ENCODE results near the gene GRAMD1A. TPM values are rescaled to one million over a fixed set of nuclear protein-coding genes. Genes with fewer than 3 reads are reported as not detected.
A peak's percentile ranks its signal among the peaks of the same experiment; 100 is the strongest.

Gene GRAMD1A
- total RNA-seq, 2 experiments from 2014 or later: 84.2 to 124 TPM

DNA sequence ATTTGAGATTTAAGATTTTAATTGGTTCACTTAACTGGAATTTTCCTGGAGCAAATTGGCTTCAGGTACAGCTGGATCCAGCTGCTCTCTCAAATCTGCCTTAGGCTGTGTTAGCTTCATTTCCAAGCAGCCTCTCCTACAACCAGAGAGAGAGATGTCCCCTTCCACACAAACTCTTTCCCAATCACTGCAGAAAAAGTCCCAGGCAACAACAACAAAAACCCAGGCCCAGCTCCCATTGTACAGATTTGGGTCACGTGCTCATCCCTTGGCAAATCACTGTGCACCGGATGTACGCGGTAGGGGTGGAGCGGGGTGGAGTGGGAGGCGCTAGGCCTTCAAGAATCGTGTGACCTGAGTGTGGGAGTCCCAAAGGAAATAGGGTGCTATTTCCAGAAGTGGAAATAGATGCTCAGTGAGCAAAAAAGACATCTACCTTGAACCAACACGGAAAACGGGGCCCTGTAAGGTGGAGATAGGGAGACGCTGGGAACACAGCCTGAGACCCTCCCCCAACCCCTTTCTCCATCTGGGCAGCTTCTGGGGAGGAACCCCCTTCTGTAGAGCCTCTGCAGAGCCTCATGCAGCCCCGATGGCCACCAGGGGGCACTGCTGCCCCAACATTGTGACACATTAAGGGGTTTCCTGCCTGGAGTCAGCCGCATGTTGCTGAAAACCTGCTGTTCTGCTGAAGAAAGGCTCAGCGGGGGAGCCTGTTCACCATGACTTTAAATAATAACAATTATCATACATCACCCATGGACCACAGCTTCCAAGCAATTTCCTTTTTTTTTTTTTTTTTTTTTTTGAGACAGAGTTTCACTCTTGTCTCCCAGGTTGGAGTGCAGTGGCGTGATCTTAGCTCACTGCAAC lies 66.8 kb downstream of the GRAMD1A start:
- H3K4me2 ChIP-seq (ENCODE audit: low read length): peak overlapping the region; percentile 70
- TF ChIP-seq, protein P1, sequence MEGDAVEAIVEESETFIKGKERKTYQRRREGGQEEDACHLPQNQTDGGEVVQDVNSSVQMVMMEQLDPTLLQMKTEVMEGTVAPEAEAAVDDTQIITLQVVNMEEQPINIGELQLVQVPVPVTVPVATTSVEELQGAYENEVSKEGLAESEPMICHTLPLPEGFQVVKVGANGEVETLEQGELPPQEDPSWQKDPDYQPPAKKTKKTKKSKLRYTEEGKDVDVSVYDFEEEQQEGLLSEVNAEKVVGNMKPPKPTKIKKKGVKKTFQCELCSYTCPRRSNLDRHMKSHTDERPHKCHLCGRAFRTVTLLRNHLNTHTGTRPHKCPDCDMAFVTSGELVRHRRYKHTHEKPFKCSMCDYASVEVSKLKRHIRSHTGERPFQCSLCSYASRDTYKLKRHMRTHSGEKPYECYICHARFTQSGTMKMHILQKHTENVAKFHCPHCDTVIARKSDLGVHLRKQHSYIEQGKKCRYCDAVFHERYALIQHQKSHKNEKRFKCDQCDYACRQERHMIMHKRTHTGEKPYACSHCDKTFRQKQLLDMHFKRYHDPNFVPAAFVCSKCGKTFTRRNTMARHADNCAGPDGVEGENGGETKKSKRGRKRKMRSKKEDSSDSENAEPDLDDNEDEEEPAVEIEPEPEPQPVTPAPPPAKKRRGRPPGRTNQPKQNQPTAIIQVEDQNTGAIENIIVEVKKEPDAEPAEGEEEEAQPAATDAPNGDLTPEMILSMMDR (conservative IDR thresholded peaks at IDR 0.05; ENCODE audit: low read length): peak; percentile 99
- TF ChIP-seq EZH2phosphoT487 (IDR thresholded peaks at IDR 0.05; ENCODE audit: borderline replicate concordance, low read depth, low read length): no peak
- peaks cover 12% of the 10 kb centered on the region; the same call in 1 of the 2 replicates for H3K9me3 ChIP-seq (ENCODE audit: low read length)
- no peaks in the 10 kb centered on the region for H3K79me2 ChIP-seq (ENCODE audit: insufficient read depth, low read depth, low read length)
- H3K4me3 ChIP-seq (ENCODE audit: low read depth, low read length, poor library complexity, severe bottlenecking): peak overlapping the region; percentile 58
- ChIA-PET CTCF (ENCODE audit: unreplicated experiment) (interaction anchor here (0.7 to 3.0 kb wide), 15 partner anchors 9 to 150 kb away, joined by 3 to 20 read pairs (median 5); partner anchors contain the start of gene LGI4), POLR2A (interaction anchor here (0.6 to 3.0 kb wide), 12 partner anchors 8 to 75 kb away, joined by 3 to 49 read pairs (median 4); no protein-coding TSS in a partner anchor)
- no peaks in the 10 kb centered on the region; the same call in 1 of the 2 replicates for H3K36me3 ChIP-seq (ENCODE audit: insufficient read depth, low read length)
- H3K4me1 ChIP-seq (ENCODE audit: insufficient read depth, low read length, poor library complexity, severe bottlenecking): peaks cover 40% of the 10 kb centered on the region
- no peaks in the 10 kb centered on the region for H3K9me2 ChIP-seq (ENCODE audit: insufficient read depth, low read length)
- H4K20me1 ChIP-seq (ENCODE audit: insufficient read depth, low read length): no peaks in the 10 kb centered on the region
- peak overlapping the region; percentile 69 for H3K27ac ChIP-seq (ENCODE audit: low read depth, low read length, poor library complexity, severe bottlenecking)
- H2AFZ ChIP-seq (ENCODE audit: low read length): peak overlapping the region; percentile 31; the same call in 1 of the 2 replicates
- DNase-seq (ENCODE audit: low spot score): peak; percentile 97
- intact Hi-C loops (cut with micrococcal nuclease; ENCODE audit: unreplicated experiment): loop anchor here (1.0 to 2.0 kb wide), 5 partner anchors 19 to 150 kb away; partner anchors contain the start of gene LGI4
- BruUV-seq (replicated peaks): no TSS peak

DNA sequence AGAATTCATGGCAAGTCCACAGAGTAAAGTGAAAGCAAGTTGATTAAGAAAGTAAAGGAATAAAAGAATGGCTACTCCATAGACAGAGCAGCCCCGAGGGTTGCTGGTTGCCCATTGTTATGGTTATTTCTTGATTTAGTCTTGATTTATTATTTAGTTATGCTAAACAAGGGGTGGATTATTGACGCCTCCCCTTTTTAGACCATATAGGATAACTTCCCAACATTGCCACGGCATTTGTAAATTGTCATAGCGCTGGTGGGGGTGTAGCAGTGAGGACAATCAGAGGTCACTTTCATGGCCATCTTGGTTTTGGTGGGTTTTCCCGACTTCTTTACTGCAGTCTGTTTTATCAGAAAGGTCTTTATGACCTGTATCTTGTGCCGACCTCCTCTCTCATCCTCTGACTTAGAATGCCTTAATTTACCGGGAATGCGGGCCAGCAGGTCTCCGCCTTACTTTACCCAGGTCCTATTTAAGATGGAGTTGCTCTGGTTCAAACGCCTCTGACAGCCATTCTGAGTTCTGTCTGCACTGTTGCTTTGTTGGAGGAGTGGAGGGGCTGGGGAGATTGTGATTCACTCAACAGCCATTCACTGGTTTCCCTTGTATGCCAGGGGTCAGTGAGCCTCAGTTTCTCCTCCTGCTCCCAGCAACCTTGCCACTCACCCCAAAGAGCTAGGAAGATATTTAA lies 69.0 kb downstream of the GRAMD1A start:
- intact Hi-C loops (cut with micrococcal nuclease; ENCODE audit: unreplicated experiment): no loop called here
- no peak for DNase-seq (ENCODE audit: low spot score)
- CTCF ChIA-PET (ENCODE audit: unreplicated experiment): interaction anchor here (0.6 to 3.0 kb wide), 3 partner anchors 17 to 21 kb away, joined by 3 to 20 read pairs (median 8); no protein-coding TSS in a partner anchor
- no TSS peak for BruUV-seq (replicated peaks)
- peak overlapping the region; percentile 39 for H3K27ac ChIP-seq (ENCODE audit: low read depth, low read length, poor library complexity, severe bottlenecking)
- TF ChIP-seq EZH2phosphoT487 (IDR thresholded peaks at IDR 0.05; ENCODE audit: borderline replicate concordance, low read depth, low read length): no peak
- TF ChIP-seq, protein P1 (conservative IDR thresholded peaks at IDR 0.05; ENCODE audit: low read length): no peak
- peaks cover 12% of the 10 kb centered on the region; the same call in 1 of the 2 replicates for H3K9me3 ChIP-seq (ENCODE audit: low read length)
- no peaks in the 10 kb centered on the region; the same call in 1 of the 2 replicates for H3K36me3 ChIP-seq (ENCODE audit: insufficient read depth, low read length)
- H3K79me2 ChIP-seq (ENCODE audit: insufficient read depth, low read depth, low read length): no peaks in the 10 kb centered on the region
- H2AFZ ChIP-seq (ENCODE audit: low read length): peak overlapping the region; percentile 66; the same call in 1 of the 2 replicates
- H4K20me1 ChIP-seq (ENCODE audit: insufficient read depth, low read length): no peaks in the 10 kb centered on the region
- H3K9me2 ChIP-seq (ENCODE audit: insufficient read depth, low read length): no peaks in the 10 kb centered on the region
- peaks cover 40% of the 10 kb centered on the region for H3K4me1 ChIP-seq (ENCODE audit: insufficient read depth, low read length, poor library complexity, severe bottlenecking)
- POLR2A ChIA-PET: interaction anchor here (1.0 to 3.0 kb wide), 9 partner anchors 11 to 23 kb away, joined by 3 to 49 read pairs (median 6); no protein-coding TSS in a partner anchor
- H3K4me3 ChIP-seq (ENCODE audit: low read depth, low read length, poor library complexity, severe bottlenecking): no peak overlapping the region
- peak overlapping the region; percentile 35 for H3K4me2 ChIP-seq (ENCODE audit: low read length)
